Measurements from ENCODE around the gene C19orf73. TPM values are rescaled to one million over a fixed set of nuclear protein-coding genes. Genes with fewer than 3 reads are reported as not detected.

Gene C19orf73
- total and polyA plus RNA-seq, 9 of the 15 experiments (the other 6 are each of a cell fraction or from before 2014, with no cell fraction given) = 0.08 to 7.4 (median 1.4) TPM

GRCh38 chr19:49150106-49150943 is 31.4 kb upstream of the C19orf73 start (continued):
- TF ChIP-seq NCOA2 (IDR thresholded peaks at IDR 0.05; ENCODE audit: partially characterized antibody in 2 of 2) (no peak), ARID3B (CRISPR knock-in tag; IDR thresholded peaks at IDR 0.05; ENCODE audit: borderline replicate concordance) (0 out of 2 replicates have a peak, but pooled peaks have one; percentile 50), POLR2G (IDR thresholded peaks at IDR 0.05; ENCODE audit: low read depth, low read length) (peak; percentile 87), EGR1 (conservative IDR thresholded peaks at IDR 0.05) (peak; percentile 78), THRA (IDR thresholded peaks at IDR 0.05) (no peak), SAFB (IDR thresholded peaks at IDR 0.05; ENCODE audit: borderline replicate concordance, low read depth, low read length) (peak; percentile 67; the same call in 1 of the 2 replicates), SMAD4 (CRISPR knock-in tag; conservative IDR thresholded peaks at IDR 0.05) (peak; percentile 69), NFATC3 (IDR thresholded peaks at IDR 0.05) (no peak), FOXK1 (CRISPR knock-in tag; IDR thresholded peaks at IDR 0.05; ENCODE audit: borderline replicate concordance) (no peak), GTF2F1 (IDR thresholded peaks at IDR 0.05; ENCODE audit: low read depth, low read length) (no peak)
- TF ChIP-seq, protein P1, sequence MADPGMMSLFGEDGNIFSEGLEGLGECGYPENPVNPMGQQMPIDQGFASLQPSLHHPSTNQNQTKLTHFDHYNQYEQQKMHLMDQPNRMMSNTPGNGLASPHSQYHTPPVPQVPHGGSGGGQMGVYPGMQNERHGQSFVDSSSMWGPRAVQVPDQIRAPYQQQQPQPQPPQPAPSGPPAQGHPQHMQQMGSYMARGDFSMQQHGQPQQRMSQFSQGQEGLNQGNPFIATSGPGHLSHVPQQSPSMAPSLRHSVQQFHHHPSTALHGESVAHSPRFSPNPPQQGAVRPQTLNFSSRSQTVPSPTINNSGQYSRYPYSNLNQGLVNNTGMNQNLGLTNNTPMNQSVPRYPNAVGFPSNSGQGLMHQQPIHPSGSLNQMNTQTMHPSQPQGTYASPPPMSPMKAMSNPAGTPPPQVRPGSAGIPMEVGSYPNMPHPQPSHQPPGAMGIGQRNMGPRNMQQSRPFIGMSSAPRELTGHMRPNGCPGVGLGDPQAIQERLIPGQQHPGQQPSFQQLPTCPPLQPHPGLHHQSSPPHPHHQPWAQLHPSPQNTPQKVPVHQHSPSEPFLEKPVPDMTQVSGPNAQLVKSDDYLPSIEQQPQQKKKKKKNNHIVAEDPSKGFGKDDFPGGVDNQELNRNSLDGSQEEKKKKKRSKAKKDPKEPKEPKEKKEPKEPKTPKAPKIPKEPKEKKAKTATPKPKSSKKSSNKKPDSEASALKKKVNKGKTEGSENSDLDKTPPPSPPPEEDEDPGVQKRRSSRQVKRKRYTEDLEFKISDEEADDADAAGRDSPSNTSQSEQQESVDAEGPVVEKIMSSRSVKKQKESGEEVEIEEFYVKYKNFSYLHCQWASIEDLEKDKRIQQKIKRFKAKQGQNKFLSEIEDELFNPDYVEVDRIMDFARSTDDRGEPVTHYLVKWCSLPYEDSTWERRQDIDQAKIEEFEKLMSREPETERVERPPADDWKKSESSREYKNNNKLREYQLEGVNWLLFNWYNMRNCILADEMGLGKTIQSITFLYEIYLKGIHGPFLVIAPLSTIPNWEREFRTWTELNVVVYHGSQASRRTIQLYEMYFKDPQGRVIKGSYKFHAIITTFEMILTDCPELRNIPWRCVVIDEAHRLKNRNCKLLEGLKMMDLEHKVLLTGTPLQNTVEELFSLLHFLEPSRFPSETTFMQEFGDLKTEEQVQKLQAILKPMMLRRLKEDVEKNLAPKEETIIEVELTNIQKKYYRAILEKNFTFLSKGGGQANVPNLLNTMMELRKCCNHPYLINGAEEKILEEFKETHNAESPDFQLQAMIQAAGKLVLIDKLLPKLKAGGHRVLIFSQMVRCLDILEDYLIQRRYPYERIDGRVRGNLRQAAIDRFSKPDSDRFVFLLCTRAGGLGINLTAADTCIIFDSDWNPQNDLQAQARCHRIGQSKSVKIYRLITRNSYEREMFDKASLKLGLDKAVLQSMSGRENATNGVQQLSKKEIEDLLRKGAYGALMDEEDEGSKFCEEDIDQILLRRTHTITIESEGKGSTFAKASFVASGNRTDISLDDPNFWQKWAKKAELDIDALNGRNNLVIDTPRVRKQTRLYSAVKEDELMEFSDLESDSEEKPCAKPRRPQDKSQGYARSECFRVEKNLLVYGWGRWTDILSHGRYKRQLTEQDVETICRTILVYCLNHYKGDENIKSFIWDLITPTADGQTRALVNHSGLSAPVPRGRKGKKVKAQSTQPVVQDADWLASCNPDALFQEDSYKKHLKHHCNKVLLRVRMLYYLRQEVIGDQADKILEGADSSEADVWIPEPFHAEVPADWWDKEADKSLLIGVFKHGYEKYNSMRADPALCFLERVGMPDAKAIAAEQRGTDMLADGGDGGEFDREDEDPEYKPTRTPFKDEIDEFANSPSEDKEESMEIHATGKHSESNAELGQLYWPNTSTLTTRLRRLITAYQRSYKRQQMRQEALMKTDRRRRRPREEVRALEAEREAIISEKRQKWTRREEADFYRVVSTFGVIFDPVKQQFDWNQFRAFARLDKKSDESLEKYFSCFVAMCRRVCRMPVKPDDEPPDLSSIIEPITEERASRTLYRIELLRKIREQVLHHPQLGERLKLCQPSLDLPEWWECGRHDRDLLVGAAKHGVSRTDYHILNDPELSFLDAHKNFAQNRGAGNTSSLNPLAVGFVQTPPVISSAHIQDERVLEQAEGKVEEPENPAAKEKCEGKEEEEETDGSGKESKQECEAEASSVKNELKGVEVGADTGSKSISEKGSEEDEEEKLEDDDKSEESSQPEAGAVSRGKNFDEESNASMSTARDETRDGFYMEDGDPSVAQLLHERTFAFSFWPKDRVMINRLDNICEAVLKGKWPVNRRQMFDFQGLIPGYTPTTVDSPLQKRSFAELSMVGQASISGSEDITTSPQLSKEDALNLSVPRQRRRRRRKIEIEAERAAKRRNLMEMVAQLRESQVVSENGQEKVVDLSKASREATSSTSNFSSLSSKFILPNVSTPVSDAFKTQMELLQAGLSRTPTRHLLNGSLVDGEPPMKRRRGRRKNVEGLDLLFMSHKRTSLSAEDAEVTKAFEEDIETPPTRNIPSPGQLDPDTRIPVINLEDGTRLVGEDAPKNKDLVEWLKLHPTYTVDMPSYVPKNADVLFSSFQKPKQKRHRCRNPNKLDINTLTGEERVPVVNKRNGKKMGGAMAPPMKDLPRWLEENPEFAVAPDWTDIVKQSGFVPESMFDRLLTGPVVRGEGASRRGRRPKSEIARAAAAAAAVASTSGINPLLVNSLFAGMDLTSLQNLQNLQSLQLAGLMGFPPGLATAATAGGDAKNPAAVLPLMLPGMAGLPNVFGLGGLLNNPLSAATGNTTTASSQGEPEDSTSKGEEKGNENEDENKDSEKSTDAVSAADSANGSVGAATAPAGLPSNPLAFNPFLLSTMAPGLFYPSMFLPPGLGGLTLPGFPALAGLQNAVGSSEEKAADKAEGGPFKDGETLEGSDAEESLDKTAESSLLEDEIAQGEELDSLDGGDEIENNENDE (IDR thresholded peaks at IDR 0.05; ENCODE audit: low read depth, low read length) = no peak

Data from K562 (cell line).